Activated CD4-positive, CD25-positive, alpha-beta regulatory T cell (primary cell): Measurements from ENCODE around the gene LIPH.
"Not testable (repeated sequence)": the region's sequence is repeated elsewhere in the genome, so short reads cannot be mapped to it uniquely, and the experiment has no call there.

ENCODE experiments used
- DNase-seq, 4 experiments: peaks; one replicate each; lab custom pipeline; 2025; lab: John Stamatoyannopoulos, UW

Gene LIPH

DNA sequence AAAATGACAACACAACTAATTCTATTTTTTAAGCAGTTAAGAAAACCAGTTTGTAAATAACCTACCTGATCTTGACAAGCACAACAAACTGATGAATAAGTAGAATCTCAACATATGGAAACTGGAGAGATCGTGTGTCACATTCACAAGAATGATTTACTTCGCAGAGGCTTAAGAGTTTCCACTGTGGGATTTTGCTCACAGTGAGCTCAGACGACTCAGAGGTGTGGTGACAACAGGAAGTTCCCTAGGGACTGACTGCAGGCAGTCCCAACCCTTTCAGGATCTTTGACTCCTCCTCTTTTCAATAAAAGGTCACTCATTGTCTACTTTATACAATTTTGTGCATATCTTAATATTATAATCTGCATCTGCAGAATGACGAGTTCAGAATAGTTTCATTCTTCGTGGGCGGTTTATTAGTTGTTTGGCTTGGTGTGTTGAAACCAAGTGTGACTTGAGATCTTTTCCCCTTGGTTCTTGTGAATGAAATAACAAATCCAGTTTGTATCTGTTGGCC lies at the start of gene LIPH:
TSS of gene LIPH (minus strand) at position 231 of the 520 bp plus-strand sequence. CDS start at position 114, 117 bp downstream.
- no peak for DNase-seq

DNA sequence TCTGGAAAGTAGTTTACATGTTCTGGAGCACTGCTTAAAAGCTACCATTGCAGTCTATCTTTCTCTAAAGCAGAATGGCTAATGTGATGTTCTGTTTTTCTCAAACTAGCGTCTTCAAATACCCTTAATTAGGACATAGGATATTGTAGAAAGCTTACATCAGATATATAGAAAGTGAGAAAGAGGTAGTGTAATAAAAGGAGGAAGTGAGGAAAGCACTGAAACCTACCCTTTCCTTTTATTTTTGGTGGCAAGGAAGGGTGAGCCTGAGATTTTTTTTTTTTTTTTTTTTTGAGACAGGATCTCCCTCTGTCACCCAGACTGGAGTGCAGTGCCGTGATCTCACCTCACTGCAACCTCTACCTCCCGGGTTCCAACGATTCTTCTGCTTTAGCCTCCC lies 43.1 kb upstream of the LIPH start:
- no peak for DNase-seq

DNA sequence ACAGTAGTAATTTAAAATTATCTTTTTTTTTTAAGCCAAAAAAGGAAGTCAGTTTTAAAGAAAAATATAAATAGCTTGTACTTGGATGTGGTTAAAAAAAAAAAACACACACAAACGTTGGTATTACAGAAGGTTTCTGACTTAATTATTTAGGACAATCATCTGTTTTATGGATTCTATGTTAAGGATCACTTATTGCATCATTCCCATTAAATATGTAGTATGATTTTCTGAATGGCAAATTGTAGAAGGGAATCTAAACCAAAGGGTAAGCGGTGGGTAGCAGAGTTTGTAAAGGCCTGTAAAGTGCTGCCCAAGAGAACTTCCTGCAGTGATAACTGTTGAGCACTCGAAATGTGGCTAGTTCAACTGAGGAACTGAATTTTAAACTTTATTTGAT lies 41.7 kb upstream of the LIPH start:
- no peak for DNase-seq

DNA sequence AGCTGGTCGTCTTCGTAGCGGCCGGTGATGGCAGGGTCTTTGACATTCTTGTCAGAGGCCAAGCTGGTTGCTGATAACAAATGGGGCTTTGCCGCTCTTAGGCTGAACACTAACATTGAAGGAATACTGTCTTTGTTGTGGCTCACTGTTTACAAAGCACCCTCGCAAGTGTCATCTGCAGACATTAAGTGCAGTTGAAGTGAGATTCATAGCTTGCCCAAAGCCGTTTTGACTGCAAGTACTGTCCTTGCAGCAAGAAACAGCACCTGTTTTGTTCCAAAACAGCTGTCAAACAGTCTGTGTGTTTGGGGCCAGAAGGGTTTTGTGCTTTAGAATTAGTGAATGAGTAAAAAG lies 34.3 kb upstream of the LIPH start:
- no peak for DNase-seq

DNA sequence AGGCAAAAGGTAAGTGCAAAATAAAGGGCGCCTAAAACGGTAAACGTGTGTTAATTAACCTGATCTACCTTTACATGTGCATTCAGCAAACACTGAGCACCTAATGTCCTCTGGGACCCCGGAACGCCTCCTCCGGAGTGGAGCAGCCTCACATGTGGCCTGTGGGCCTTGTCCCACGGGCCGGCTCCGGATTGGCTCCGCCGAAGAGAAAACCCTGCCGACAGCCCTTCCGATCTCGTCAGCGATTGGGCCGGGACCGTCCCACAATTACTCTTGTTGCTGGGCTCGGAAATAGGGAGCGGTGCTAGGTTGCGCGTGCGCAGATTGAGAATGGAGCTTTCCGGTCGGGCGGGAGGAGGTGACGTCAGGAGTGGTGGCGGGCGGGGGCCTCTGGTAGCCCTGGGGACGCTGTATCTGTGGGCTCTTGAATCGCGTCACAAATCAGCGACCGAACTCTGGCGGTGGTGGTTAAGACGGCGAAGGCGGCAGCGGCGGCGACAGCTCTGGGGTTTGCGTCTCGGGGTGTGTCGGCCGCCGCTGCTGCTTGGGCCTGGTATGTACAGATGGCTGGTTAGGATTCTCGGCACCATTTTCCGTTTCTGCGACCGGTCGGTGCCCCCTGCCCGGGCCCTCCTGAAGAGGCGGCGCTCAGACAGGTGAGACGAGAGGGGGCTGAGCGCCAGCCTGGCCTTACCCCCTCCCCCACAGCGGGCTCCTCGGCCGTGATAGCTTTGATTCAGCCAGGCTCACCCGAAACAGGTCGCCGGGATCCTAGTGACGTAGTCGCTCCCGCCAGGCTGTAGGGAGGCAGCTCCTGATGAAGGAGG lies 33.7 kb upstream of the LIPH start, which contains the start of gene SENP2:
TSS of gene SENP2 (plus strand) at position 437 of the 827 bp plus-strand sequence. CDS start at position 556, 119 bp downstream.
- peak; percentile 96 to 98 (median 97) for DNase-seq

DNA sequence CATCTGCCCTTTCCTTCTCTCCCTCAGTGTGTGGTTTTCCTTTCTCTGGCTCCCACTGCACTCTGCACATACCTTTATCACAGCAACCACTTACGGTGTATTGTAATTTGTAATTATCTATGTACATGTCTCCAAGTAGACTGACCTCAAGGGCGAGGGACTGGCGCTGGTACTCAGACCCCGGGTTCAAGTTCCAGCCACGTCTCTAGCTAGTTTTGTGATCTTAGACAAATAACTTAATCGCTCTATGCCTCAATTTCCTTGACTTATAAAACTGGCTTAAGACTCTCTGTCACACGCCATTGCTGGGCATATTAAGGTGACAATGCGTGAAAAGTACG lies 33.1 kb upstream of the LIPH start:
- no peak for DNase-seq

DNA sequence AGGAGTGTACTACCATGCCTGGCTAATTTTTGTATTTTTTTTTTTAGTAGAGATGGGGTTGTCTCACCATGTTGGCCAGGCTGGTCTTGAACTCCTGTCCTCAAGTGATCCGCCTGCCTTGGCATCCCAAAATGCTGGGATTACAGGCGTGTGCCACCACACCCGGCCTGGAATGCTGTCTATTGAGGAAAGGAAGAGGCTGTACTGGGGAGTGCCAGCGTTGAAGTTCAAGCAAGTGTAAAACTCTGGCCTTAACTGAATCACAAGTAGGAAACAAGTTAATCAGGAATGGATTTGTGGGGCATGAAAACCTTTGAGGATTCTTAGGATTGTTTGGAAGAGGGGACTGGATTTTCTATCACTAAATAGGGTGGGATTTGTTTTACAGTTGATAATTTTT lies 32.3 kb upstream of the LIPH start:
- no peak for DNase-seq

DNA sequence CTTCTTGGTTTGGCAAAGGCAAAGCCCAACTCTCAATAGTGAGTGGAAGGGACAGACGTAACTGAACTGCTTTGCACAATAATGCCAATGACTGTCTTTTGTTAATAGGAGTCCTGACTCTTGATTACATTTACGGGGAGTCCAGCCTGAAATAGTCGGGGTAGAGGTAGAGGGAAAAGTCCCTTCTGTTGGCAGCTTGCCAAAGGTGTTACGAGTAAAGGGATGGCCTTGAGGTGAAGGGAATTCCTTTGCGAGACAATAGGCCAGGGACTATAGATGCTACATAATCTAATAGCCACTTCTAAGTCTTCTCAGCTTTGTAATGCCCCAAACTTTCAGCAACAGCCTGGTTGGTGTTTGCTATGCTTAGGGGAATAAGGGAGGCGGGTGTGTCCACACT lies 31.5 kb upstream of the LIPH start:
- no peak for DNase-seq

DNA sequence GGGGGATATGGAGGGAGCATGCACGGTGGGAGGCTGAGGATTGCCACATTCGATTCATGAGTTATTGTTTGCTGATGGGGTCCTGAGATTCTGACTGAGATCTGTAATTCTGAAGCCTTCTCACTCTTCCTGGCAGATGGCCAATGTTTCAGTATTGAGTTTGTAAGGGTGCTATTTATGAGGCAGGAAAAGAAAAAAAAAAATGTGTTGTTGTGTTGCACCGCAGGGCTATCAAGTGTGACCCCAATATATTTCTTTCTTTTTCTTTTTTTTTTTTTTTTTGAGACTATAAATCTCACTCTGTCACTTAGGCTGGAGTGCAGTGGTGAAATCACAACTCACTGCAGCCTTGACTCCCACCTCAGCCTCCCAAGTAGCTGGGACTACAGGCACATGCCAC lies 30.5 kb upstream of the LIPH start:
- DNase-seq: no peak

DNA sequence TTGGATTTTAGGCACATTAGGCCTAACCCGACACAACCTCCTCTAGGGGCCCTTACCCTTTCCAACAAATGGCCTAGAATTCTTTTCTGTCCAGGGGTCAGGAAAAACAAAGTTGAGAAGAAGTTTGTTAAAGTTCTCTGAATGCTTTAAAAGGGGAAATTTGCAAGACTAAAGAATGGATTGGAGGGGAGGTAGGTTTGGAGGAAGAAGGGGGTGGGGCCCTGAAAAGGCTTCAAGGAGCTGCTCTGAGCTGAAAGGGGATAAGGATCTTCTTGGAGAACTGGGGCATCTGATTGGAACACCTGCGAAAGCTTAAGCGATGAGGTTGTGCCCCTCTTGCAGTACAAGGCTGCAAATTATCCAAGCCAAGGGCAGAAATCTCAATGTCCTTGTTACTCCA lies 29.8 kb upstream of the LIPH start:
- no peak for DNase-seq

DNA sequence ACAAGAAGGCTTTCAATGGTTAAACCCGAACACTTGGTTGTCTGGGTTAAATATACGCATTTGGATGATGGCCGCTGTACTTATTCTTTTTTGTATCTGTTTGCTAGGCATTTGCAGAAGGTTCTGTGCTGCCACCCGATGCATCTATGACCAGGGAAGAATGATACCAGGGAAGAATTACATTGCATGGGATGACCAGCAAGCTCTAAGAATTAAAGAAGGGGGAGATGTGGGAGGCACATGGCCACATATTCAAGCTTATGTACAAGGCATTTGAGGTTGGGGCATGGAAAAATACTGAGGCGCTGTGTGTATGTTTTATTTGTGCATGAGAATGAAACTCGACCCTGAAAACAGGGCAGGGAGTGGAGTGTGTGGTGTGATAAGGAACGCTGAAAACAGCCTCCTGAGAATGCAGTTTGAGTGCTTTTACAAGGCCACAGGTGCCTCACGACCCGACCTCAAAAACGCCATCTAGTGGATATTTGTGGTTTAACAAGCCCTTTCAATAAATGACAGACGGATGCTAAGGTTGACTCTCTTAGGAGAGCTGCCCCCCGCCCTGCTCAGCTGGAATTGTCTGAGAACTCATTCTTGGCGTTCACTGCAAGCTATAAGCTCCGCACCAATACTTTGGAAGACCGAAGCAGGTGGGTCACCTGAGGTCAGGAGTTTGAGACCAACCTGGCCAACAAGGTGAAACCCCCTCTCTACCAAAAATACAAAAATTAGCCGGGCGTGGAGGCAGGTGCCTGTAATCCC lies 22.9 kb upstream of the LIPH start:
- DNase-seq: not testable (repeated sequence)

DNA sequence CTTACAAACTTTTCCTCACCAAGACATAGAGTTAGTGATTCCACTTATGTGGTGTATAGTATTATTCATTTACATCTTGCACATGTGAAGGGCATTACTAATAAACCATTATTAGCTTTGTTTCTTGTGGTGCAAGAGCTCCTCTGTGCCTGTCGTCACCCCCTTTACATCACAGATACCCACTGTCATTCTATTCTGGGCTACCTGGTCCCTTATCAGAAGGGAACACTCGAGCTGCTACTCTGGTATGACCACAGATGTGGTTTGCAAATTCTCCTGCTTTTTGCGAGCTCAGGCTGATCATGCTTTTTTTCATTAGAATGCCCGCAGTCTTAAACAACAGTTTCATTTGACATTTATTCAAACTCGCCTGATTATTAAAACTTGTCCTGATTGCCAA lies 19.8 kb upstream of the LIPH start:
- no peak for DNase-seq

DNA sequence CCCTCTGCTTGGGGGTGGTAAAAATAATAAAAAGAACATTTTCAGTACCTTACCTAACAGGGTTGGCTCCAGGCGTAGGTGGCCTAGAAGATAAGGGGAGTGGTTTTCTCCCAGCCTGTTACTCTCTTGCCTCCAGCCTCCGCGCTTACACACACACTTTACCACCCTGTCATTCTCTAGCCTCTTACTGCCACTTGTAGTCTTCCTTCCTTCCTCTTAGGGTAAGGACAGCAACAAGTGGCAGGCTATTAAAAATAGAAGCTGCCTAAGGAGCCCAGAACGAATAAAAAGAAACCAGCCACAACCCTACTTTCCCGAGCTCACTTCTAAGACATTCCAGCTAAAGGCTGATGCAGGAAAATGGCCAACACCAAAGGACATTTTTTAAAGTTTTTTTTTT lies 9.6 kb upstream of the LIPH start:
- no peak for DNase-seq

DNA sequence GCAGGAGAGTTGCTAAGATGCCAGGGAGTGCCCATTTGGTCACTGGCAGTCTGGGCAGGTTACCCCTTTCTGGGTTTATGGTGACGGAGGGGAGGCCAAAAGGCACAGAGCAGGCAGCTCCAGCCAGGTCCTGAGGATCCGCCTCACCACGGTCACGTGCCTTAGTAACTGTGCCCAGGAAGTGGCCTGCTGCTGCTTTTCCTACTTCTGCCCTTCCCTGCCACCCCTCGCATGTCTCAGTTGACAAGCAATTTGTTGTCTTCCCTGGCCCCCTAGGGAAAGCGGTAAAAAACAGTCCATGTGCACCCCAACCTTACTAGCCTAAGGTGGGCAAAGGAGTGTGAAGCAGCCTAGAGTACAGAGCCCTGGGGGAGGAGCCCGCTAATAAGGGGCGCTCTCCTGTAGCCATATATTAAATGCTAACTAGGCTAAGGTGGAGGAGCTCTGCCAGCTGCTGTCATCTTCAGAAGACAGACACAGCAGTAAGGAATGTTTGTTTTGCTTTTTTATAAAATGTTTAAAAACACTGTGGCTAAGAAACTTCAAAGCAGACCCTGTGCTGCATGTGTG lies 9.1 kb upstream of the LIPH start:
- DNase-seq: no peak

DNA sequence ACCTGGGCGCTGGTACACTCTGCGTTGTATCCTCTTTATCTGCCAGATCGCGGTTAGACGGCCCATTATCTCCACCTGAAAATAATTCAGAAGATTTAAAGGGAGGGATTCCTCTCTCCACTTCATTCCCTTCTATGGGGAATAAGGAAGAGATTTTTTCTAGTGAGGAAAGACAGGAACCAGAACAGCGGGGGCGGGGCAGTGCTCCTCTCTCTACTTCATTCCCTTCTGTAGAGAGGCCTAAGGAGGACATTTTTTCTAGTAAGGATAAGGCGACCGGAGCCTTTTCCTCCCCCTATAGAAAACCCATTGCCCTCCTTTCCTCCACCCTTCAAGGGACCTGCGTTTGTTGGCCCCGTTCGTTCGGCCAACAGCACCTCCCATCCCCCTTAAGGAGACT lies 8.3 kb upstream of the LIPH start:
- DNase-seq: no peak

DNA sequence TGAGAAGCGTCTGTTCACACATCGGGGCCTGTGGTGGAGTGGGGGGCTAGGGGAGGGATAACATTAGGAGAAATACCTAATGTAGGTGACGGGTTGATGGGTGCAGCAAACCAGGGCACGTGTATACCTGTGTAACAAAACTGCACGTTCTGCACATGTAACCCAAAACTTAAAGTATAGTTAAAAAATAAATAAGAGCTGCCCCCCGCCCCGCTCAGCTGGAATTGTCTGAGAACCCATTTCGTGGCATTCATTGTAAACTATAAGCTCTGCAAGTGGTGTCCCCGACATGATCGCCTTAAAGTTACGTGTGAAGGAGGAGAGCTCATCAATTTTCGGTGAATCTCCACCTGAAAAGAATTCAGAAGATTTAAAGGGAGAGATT lies 7.3 kb upstream of the LIPH start:
- DNase-seq: no peak

DNA sequence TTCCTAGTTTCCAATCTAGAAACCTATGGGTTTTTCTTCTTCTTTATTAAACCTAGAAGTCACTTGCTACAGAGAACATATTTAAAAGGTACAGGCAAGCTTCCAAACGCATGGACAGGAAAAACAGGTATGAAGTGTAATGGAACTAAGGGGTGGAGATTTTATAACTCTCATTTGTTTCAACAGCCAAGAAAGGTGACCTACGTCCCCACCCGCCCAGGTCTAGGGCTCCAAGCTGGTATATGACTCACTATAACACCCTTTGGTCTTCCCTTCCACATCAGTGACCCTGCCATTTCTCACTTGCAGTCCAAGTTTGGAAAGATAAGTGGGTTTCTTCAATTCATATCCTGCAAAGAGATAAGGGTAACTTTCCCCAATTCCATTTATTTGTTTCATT lies 6.0 kb upstream of the LIPH start:
- no peak for DNase-seq

DNA sequence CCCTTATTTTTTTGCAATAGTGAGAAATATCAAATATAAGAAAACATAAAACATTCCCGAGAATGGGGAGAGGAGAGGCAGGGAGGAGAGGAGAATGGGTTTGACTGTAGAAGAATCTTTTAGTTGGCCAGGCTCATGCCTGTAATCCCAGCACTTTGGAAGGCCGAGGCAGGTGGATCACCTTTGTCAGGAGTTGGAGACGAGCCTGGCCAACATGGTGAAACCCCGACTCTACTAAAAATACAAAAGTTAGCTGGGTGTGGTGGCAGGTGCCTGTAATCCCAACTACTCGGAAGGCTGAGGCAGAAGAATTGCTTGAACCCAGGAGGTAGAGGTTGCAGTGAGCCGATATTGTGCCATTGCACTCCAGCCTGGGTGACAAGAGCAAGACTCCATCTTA lies 4.3 kb upstream of the LIPH start:
- DNase-seq: not testable (repeated sequence)

DNA sequence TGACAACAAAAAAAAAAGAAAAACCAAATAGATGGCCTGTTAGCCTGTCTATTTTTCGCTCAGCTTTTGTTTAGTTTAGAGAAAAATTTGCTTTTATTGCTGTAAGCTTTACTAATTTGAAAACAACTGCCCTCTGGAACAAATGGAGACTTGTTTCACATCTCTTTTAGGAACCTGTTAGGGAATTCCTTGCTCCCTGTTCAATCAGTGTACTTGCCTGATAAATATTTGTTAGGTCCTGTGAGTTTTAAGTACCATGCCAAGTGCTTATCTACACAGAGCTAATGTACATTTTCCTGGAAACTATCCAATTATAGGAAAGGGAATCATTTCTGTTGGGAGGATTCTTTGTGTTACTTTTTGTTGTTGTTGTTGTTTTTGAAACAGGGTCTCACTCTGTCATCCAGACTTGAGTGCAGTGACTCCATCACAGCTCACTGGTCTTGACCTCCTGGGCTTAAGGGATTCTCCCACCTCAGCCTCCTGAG lies 3.5 kb upstream of the LIPH start:
- DNase-seq: no peak

DNA sequence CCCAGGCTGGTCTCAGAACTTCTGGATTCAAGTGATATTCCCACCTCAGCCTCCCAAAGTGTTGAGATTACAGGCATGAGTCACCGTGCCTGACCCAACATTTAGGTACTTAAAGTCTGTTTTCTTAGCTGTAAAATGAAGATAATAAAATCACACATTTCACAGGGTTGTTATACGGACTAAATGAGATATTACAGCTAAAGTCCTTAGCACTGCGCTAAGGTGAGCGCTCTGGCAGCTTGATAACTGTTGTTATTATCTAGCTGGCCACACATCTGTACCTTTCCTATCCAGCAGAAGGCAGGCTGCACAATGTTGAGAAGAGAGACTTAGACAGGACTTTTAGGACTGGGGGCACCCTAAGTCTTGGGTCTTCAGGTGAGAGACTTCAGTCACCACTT lies 2.7 kb upstream of the LIPH start:
- DNase-seq: no peak

DNA sequence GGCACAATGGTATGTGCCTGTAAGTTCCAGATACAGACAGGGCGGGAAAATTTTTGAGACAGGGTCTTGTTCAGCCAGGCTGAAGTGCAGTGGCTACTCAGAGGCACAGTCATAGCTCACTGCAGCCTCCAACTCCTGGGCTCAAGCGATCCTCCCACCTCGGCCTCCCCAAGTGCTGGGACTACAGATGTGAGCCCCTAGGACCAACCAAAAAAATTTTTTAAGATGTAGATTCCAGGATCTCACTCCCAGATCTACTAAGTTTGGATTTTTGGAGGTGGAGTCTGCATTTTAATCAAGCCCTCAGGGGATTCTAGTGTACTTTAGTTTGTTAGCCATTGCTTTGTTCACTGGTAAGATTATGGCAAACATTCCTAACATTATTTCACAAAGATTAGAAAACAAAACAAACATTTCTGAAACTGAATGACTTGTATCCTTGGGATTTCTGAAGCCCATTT lies 2.7 kb downstream of the LIPH start:
- DNase-seq: no peak

DNA sequence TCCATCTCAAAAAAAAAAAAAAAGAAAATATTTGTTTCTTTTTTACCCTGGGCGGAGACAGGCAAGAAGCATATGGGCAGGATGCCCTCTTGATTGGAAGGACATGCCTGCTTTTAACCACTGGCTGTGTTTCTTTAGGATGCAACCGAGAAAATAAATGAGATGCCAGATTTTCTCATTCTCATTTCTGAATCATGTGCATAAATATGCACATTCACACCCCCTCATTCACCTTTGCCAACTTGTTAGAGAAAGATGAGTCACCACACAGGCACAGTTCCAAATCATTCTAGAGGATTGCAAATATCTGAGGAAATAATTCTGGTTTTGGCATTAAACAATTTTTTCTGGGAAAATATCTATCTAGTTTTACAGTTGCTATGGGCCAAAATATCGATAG lies 3.3 kb downstream of the LIPH start:
- no peak for DNase-seq

DNA sequence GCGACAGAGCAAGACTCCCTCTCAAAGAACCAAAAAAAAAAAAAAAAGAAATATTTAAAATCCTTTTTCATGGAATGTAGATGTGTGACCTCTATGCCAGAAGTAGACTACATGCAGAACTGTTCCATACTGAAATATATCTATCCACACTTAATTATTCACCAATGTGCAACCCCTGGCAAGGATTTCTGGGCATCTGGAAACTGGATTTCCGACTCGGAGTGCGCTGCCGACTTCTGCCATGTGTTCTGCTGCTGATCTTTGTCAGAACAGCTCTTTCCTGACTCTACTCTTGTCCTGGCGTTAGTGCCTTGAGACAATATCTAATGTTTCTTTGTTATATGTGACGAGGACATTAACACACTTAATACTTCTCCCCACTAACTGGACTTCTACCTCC lies 11.7 kb downstream of the LIPH start:
- DNase-seq: no peak
